NT2/D1 (cell line): ENCODE results near the gene ARHGEF4.

Experiments used
- DNase-seq: peaks from one replicate; pipeline ENCODE4 v3.0.0-alpha.2; 2011; ENCODE audit warnings: low read depth, low spot score
- H3K27me3 ChIP-seq: 2 replicates; pipeline ENCODE4 v1.6.0; 2011; ENCODE audit warnings: mild to moderate bottlenecking; ENCODE audit not compliant: insufficient read length, insufficient read depth
- H3K36me3 ChIP-seq: 2 replicates; pipeline ENCODE4 v1.6.1; 2011; ENCODE audit warnings: mild to moderate bottlenecking, low read length, mixed read lengths; ENCODE audit not compliant: insufficient read depth, insufficient read length
- H3K4me1 ChIP-seq: 2 replicates; pipeline ENCODE4 v1.5.1; 2011; ENCODE audit not compliant: insufficient read depth, insufficient read length
- H3K4me3 ChIP-seq: 2 replicates; pipeline ENCODE4 v1.5.1; 2011; ENCODE audit warnings: low read depth; ENCODE audit not compliant: insufficient read length
- H3K9ac ChIP-seq: 2 replicates; pipeline ENCODE4 v1.6.0; 2011; ENCODE audit warnings: low read depth; ENCODE audit not compliant: insufficient read length
- H3K9me3 ChIP-seq: 2 replicates; pipeline ENCODE4 v1.5.1; 2011; ENCODE audit warnings: mild to moderate bottlenecking, low read length; ENCODE audit not compliant: insufficient read depth
- SUZ12 ChIP-seq: IDR thresholded peaks from 2 replicates; pipeline ENCODE4 v1.6.1; 2011; ENCODE audit not compliant: insufficient read length, insufficient read depth; ENCODE audit errors: extremely low read depth
- YY1 ChIP-seq: IDR thresholded peaks from 2 replicates; pipeline ENCODE4 v1.6.1; 2011; ENCODE audit not compliant: insufficient read length, insufficient read depth
- ZNF274 ChIP-seq: IDR thresholded peaks from 2 replicates; pipeline ENCODE4 v1.6.1; 2011; ENCODE audit warnings: mild to moderate bottlenecking, low read depth, low read length

Gene ARHGEF4

GRCh38 chr2:130911996-130912395, 75.3 kb downstream of the ARHGEF4 start:
- no peak for DNase-seq
- Histone ChIP-seq H3K9ac (no peak overlapping the region), H3K4me3 (no peak overlapping the region), H3K4me1 (peaks cover 8% of the 10 kb centered on the region), H3K36me3 (no peaks in the 10 kb centered on the region), H3K27me3 (no peaks in the 10 kb centered on the region), H3K9me3 (no peaks in the 10 kb centered on the region)
- TF ChIP-seq SUZ12 (no peak), ZNF274 (no peak)

GRCh38 chr2:130912471-130912870, 75.8 kb downstream of the ARHGEF4 start:
- Histone ChIP-seq H3K9ac (no peak overlapping the region), H3K4me3 (no peak overlapping the region), H3K9me3 (no peaks in the 10 kb centered on the region), H3K27me3 (no peaks in the 10 kb centered on the region), H3K4me1 (peaks cover 8% of the 10 kb centered on the region), H3K36me3 (no peaks in the 10 kb centered on the region)
- TF ChIP-seq SUZ12 (no peak), ZNF274 (no peak), YY1 (no peak)
- DNase-seq, result no peak

DNA sequence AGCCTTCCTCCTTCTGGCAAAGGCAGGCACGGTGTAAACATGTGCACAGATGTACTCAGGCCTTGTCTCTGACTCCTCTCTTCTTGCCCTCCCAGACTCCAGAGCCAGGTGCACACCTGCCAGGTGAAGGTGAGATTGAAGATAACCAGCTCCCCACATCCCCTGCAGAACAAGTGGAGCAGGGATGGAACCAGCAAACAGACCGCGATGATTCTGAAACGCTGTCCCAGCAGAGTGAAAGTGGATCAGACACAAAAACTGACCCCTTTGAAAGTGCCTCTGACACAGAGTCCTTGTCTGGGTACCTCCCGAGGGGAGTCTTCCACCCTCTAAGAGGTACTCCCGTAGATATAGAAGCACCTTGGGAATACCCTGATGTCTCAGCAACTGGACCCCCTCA, 77.2 kb downstream of the ARHGEF4 start:
- Histone ChIP-seq H3K4me3 (no peak overlapping the region), H3K36me3 (no peaks in the 10 kb centered on the region), H3K27me3 (no peaks in the 10 kb centered on the region), H3K4me1 (peaks cover 7% of the 10 kb centered on the region), H3K9me3 (no peaks in the 10 kb centered on the region), H3K9ac (no peak overlapping the region)
- TF ChIP-seq SUZ12, result no peak
- TF ChIP-seq ZNF274, result no peak
- TF ChIP-seq YY1, result no peak
- DNase-seq, result no peak

- peaks cover 5% of the 10 kb centered on the region for H3K4me1 ChIP-seq
- no peak overlapping the region for H3K9ac ChIP-seq
- H3K27me3 ChIP-seq, result no peaks in the 10 kb centered on the region
- H3K9me3 ChIP-seq, result no peaks in the 10 kb centered on the region
- no peak for DNase-seq
- H3K4me3 ChIP-seq, result no peak overlapping the region
- no peak for TF ChIP-seq ZNF274
- no peak for TF ChIP-seq YY1
- TF ChIP-seq SUZ12, result no peak
- H3K36me3 ChIP-seq, result no peaks in the 10 kb centered on the region
Measured at GRCh38 chr2:130915149-130915548, 78.4 kb downstream of the ARHGEF4 start.

GRCh38 chr2:130915595-130916437, 79.1 kb downstream of the ARHGEF4 start:
- Histone ChIP-seq H3K36me3 (no peaks in the 10 kb centered on the region), H3K27me3 (no peaks in the 10 kb centered on the region), H3K9ac (no peak overlapping the region), H3K4me1 (peaks cover 5% of the 10 kb centered on the region), H3K9me3 (no peaks in the 10 kb centered on the region), H3K4me3 (no peak overlapping the region)
- no peak for DNase-seq
- TF ChIP-seq ZNF274, result no peak
- no peak for TF ChIP-seq YY1
- no peak for TF ChIP-seq SUZ12

DNA sequence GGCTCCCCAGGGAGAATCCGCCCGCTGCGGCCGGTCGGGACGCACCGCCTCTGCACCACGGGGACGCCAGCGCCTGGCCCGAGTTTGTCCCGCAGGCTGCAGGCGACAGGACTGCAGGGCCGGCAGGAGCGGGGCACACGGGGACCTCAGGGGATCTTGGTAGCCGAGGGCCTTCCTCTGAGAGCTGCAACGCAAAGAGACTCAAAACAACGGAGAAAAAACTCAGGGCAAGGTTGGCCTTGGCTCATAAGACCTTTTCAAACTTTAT, 79.7 kb downstream of the ARHGEF4 start:
- H3K27me3 ChIP-seq, result no peaks in the 10 kb centered on the region
- TF ChIP-seq YY1 (no peak), SUZ12 (no peak)
- H3K4me1 ChIP-seq, result peaks cover 5% of the 10 kb centered on the region
- no peaks in the 10 kb centered on the region for H3K9me3 ChIP-seq
- H3K36me3 ChIP-seq, result no peaks in the 10 kb centered on the region
- no peak overlapping the region for H3K4me3 ChIP-seq
- no peak for DNase-seq
- H3K9ac ChIP-seq, result no peak overlapping the region

GRCh38 chr2:130917006-130917688, 80.4 kb downstream of the ARHGEF4 start:
- TF ChIP-seq SUZ12, result no peak
- no peak for TF ChIP-seq ZNF274
- no peak for TF ChIP-seq YY1
- Histone ChIP-seq H3K9me3 (no peaks in the 10 kb centered on the region), H3K36me3 (no peaks in the 10 kb centered on the region), H3K4me3 (no peak overlapping the region), H3K4me1 (no peaks in the 10 kb centered on the region), H3K27me3 (no peaks in the 10 kb centered on the region), H3K9ac (no peak overlapping the region)
- no peak for DNase-seq

GRCh38 chr2:130918393-130918792, 81.7 kb downstream of the ARHGEF4 start:
- TF ChIP-seq SUZ12, result no peak
- TF ChIP-seq YY1, result no peak
- no peak for TF ChIP-seq ZNF274
- no peaks in the 10 kb centered on the region for H3K4me1 ChIP-seq
- no peaks in the 10 kb centered on the region for H3K36me3 ChIP-seq
- H3K9ac ChIP-seq, result no peak overlapping the region
- no peak for DNase-seq
- no peaks in the 10 kb centered on the region for H3K27me3 ChIP-seq
- no peaks in the 10 kb centered on the region for H3K9me3 ChIP-seq
- no peak overlapping the region for H3K4me3 ChIP-seq
